Frontal cortex (tissue), 4 donors: ENCODE data around the gene RFX8. TPM values are rescaled to one million over a fixed set of nuclear protein-coding genes. Genes with fewer than 3 reads are reported as not detected.
A peak's percentile ranks its signal among the peaks of the same experiment; 100 is the strongest.
"Not testable (repeated sequence)": the region's sequence is repeated elsewhere in the genome, so short reads cannot be mapped to it uniquely, and the experiment has no call there.

Source experiments
- DNase-seq, 2 donors: peaks; one replicate each; pipeline ENCODE4 v3.0.0; 2012; ENCODE audit warnings: low spot score in 2 of 2
- FAIRE-seq: peaks from 2 replicates; lab custom pipeline; 2012; peaks lifted over from hg19 to GRCh38; lab: Jason Lieb, UNC
- total RNA-seq: library from RNA; depleted of rRNA; stranded (reverse); fragments of >200 nt; gene quantifications from one replicate; pipeline ENCODE4 v1.2.3, GENCODE V29; 2014
- donor health status: control.
- donor health status: control.
- donor health status: control.

Gene RFX8
- total RNA-seq, 1 donor from 2014 or later = 0.41 TPM

- FAIRE-seq (no peak), DNase-seq (no peak)
Measured at GRCh38 chr2:101492936-101493473, 18.1 kb upstream of the RFX8 start.

DNA sequence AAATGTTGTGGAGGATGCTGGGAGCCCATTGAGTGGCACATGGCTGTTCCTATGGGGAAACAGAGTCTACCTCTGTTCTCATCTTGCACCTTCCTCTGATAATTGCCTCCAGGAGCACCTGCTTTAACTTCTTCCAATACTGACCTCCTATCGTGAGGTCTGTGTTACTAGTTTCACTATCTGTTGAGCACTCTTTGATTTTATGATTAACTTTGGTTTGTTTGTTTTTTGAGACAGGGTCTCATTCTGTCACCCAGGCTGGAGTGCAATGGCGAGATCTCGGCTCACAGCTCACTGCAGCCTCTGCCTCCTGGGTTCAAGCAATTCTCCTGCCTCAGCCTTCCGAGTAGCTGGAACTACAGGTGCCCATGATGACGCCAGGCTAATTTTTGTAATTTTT is 12.1 kb upstream of the RFX8 start:
- no peak for FAIRE-seq
- DNase-seq = no peak

- DNase-seq (no peak), FAIRE-seq (no peak)
Measured at GRCh38 chr2:101486258-101486701, 11.4 kb upstream of the RFX8 start.

- DNase-seq (no peak), FAIRE-seq (no peak)
Measured at GRCh38 chr2:101485856-101486255, 10.9 kb upstream of the RFX8 start.

- FAIRE-seq = no peak
Measured at GRCh38 chr2:101480764-101481163, 5.9 kb upstream of the RFX8 start.

DNA sequence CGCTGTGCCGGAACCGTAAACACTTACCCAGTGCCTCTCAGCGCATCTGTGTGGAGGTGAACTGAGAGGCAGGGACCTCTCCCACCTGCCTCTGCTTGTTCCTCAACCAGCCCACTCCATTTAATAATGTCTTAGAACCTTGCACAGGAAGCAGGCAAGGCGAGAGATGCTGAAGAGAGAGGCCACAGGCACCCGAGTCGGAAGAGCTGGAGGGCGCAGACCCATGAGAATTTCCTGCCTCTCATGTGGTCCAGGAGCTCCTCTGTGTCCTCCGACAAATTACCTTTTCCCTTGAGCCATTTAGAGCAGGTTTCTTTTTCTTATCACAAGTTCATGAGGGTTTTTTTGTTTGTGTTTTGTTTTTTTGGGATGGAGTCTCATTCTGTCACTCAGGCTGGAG is 4.9 kb upstream of the RFX8 start:
- DNase-seq (no peak), FAIRE-seq (no peak)

More at GRCh38 chr2:101480764-101481163, 5.9 kb upstream of the RFX8 start:
- no peak for DNase-seq

- DNase-seq (no peak), FAIRE-seq (no peak)
Measured at GRCh38 chr2:101479328-101479727, 4.4 kb upstream of the RFX8 start.

- DNase-seq (no peak), FAIRE-seq (no peak)
Measured at GRCh38 chr2:101478181-101479001, 3.5 kb upstream of the RFX8 start.

DNA sequence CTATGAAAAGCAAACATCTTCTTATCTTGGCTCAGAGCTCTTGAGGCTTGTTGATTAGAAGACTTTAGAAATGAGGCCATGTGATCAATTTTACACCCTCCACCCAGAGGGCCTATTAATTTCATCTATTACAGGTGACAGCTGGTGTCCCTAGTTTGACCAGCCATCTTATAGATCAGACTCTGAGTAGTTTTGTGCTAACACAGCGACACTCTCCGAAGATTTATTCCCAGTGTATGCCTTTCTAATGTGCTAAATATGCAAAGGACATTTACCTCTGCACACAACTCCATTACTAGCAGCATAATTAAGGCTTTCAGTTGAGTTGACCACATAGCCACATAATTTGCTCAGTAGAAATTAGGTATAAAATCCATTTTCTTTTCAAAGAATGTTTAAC is 2.6 kb upstream of the RFX8 start:
- DNase-seq (no peak), FAIRE-seq (no peak)

DNA sequence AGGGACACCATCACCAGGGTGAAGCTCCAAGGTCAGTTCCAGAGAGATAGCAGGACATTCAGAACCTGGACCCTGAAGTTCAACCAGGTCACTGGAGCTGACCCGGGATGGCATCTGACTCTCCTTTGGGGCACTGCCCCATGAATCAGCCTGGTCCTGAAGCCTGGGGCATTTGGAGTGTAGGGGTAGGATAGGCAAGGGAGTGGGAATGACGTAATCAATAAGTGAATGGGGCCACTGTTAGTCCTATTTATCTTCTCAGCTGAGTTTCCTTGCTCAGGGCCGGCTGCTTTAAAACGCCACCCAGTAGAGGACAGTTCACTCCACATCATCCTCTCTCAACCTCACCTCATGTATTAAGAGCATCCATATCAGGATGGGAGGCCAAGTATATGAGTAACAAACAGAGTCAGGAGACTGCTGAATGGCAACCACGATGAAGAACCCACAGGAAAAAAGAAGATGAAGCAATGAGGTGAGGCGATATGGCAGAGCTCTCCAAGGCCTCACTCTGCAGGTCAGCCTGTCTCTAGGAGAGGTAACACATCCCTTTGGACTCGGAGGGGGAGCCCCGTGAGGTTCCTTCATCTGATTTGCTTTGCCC is 1.8 kb upstream of the RFX8 start:
- DNase-seq (no peak), FAIRE-seq (no peak)

DNA sequence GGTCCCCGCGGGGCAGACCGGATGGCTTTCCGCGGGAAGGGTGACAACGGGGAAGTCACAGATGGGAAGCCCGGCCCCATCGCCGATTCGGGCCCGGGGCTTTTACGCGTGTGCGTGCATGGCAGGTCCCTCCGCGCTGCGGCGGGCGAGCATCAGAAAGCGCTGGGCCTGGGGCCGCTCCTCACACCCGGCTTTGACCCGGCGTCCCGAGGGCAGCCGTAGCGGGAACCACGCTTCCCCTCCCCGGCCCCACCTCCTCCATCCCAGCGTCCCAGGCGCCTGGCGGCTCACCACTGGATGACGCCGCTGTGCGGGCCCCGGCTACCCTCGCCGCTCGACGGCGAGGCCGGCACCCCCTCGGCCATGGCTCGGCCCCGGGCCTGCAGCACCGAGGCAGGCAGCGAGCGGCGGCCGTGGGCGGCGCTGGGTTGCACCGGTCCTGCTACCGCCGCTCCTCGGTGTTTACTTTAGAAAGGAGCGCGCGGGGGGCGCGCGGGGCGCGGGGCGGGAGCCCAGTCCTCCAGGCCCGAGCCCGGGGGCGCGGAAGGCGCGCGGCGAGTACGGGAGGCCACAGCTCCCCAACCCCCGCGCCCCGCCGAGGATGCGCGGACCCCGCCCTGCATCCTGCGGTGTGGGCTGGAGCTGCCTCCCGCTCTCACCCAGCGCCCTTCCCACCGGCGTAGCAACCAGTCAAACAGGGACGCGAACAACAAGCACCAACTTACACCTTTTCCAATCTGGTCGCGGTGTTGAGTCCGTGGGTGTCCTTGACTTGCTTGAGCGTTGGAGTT is 806 bp downstream of the RFX8 start:
- DNase-seq (peak; percentile 69 to 72), FAIRE-seq (no peak)

DNA sequence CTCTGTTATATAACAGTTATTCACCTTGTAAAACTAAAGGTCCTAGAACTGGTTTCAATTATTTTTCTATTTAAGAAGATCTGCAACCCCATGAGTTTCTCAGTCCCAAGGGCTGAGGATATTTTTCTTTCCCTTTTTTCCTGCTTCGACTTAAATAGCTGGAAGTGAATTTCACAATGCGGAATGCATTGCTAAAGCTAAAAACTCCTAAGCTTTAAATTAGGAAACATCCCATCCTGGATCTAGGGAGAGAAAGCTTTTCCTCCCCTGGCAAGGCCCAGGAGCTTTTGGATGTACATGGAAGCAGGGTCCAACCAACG is 1.4 kb downstream of the RFX8 start:
- DNase-seq (peak in 1 of 2 donors; percentile 27), FAIRE-seq (no peak)

DNA sequence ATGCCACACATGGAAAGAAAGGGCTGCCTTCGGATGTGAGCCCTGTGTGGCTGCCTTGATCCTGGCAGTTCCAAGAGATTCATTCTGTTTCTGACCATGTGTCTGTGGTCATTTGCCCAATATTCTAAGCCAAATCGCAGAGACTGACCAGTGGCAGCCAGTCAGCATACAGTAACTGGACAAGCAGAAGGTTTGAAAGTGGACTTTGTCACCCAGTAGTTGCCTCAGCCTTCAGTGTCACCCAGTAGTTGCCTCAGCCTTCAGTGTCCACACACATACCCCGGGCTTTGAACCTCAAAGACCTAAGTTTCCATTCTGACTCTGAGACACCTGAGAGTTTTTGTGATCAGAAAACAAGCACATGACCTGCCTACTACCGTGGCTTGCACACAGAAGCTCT is 5.0 kb downstream of the RFX8 start:
- FAIRE-seq (no peak), DNase-seq (no peak)

DNA sequence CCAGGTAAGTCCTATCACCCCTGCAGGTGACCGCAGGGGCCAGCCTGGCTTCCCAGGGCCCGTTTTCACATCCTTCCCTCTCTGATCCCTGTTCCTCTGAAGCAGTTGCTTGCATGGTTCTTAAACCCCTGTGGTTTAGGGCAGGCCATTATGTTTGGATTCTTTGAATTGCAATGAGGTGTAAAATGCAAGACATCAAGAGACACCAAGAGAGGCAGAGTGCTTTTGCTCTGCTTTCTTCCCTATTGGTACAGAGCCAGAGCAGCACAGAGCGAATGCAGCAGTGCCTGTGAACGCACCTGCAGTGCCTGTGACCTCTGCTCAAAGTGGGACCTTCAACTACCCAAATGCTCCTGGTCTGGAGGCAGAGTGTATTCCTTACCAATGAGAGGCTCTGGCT is 7.6 kb downstream of the RFX8 start:
- FAIRE-seq = no peak
- no peak for DNase-seq

DNA sequence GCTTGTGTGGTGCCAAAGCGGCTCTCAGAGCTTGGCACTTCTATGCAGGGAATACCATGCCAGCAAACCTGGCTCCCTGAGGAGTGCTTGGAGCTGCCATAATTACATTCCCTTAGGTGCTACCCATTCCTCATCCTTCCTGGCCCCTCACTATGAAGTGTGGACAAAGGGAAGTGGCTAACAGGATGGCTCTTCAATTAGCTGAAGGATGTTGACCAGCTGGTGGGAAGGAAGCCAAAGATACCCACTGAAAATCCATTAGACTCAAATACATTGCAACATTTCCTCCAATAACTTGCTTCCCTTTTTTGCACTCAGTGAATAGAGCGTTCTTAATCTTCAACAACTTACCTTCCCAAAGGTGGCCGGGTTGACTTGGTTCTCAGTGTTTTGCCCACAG is 8.5 kb downstream of the RFX8 start:
- no peak for DNase-seq
- FAIRE-seq = no peak

- FAIRE-seq = no peak
- DNase-seq = no peak
Measured at GRCh38 chr2:101464841-101465240, 10.1 kb downstream of the RFX8 start.

- FAIRE-seq (no peak), DNase-seq (no peak)
Measured at GRCh38 chr2:101463911-101464641, 10.8 kb downstream of the RFX8 start.

DNA sequence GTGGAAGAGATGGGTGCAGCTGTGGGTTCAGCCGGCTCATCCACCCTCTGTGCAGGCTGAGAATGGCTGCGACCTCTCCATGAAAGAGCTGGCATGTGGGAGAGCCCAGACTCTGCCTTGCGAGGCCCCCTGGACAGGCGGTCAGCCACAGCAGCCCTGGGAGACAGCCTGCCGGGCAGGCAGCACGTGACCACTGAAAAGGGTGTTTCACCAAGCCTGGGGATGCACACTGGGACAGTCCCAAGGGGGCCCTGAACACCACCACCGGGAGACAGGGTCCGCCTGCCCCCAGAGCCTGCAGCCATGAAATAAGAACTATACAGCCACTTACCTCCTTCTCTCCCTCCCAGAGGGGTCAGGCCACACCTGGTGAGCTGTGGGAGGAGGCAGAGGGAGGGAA is 11.5 kb downstream of the RFX8 start:
- FAIRE-seq = no peak
- no peak for DNase-seq

GRCh38 chr2:101461381-101461780 is 13.5 kb downstream of the RFX8 start:
- FAIRE-seq (no peak), DNase-seq (no peak)

DNA sequence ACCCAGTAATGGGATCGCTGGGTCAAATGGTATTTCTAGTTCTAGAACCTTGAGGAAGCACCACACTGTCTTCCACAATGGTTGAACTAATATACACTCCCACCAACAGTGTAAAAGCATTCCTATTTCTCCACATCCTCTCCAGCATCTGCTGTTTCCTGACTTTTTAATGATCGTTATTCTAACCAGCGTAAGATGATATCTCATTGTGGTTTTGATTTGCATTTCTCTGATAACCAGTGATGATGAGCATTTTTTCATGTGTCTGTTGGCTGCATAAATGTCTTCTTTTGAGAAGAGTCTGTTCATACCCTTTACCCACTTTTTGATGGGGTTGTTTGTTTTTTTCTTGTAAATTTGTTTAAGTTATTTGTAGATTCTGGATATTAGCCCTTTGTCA is 20.5 kb downstream of the RFX8 start:
- not testable (repeated sequence) for DNase-seq, FAIRE-seq
